Measurements from ENCODE around the gene TMPRSS9.

The TMPRSS9 gene

GRCh38 chr19:2351591-2351990 lies 8.5 kb upstream of the TMPRSS9 start:
- no peak overlapping the region for H3K27ac ChIP-seq (ENCODE audit: low read depth, low read length)
- no peak overlapping the region for H3K14ac ChIP-seq (ENCODE audit: low read length)
- no peak overlapping the region for H2BK120ac ChIP-seq (ENCODE audit: insufficient read depth, low read length, poor library complexity)
- H3K27me3 ChIP-seq (ENCODE audit: insufficient read depth, low read length): no peaks in the 10 kb centered on the region
- no peak overlapping the region for H2BK12ac ChIP-seq (ENCODE audit: low read length)
- H3K23ac ChIP-seq (ENCODE audit: low read length): no peak overlapping the region
- H3K18ac ChIP-seq (ENCODE audit: low read length): no peak overlapping the region
- no CpG with 5 or more reads among the region's 28 CpGs for WGBS (ENCODE audit: extremely low coverage, insufficient coverage, insufficient read length)
- no peak overlapping the region for H3K4me3 ChIP-seq (ENCODE audit: low read depth, low read length)
- H4K12ac ChIP-seq (ENCODE audit: low read depth, low read length): no peak overlapping the region
- DNase-seq: no peak
- no peak overlapping the region for H3K9ac ChIP-seq (ENCODE audit: low read length)
- H3K36me3 ChIP-seq (ENCODE audit: control insufficient read depth in 1 of 2, insufficient read depth in 2 of 2, low read length in 2 of 2): peaks cover 24 to 36% of the 10 kb centered on the region in 2 experiments
- no peak overlapping the region for H4K91ac ChIP-seq (ENCODE audit: low read depth, low read length)
- H3K79me2 ChIP-seq (ENCODE audit: control insufficient read depth, insufficient read depth, low read length, poor library complexity): no peaks in the 10 kb centered on the region
- H3K4me2 ChIP-seq (ENCODE audit: low read length): no peak overlapping the region
- no peak overlapping the region for H3K4ac ChIP-seq (ENCODE audit: low read depth, low read length)
- H3K4me1 ChIP-seq (ENCODE audit: control insufficient read depth in 1 of 2, insufficient read depth in 2 of 2, low read length in 2 of 2): no peaks in the 10 kb centered on the region
- no peaks in the 10 kb centered on the region for H3K9me3 ChIP-seq (ENCODE audit: insufficient read depth, low read depth, low read length)
- H4K8ac ChIP-seq (ENCODE audit: low read depth, low read length): no peak overlapping the region
- no peak overlapping the region for H2AFZ ChIP-seq (ENCODE audit: insufficient read depth, low read length, poor library complexity)
- no peak overlapping the region for H2BK5ac ChIP-seq (ENCODE audit: low read depth, low read length, poor library complexity)
- no peak overlapping the region for H2AK5ac ChIP-seq (ENCODE audit: low read length)
- no peaks in the 10 kb centered on the region for H3K79me1 ChIP-seq (ENCODE audit: low read length)

- H4K12ac ChIP-seq (ENCODE audit: low read depth, low read length): no peak overlapping the region
- no peak overlapping the region for H3K4me3 ChIP-seq (ENCODE audit: low read depth, low read length)
- H4K8ac ChIP-seq (ENCODE audit: low read depth, low read length): no peak overlapping the region
- peaks cover 22 to 36% of the 10 kb centered on the region in 2 experiments for H3K36me3 ChIP-seq (ENCODE audit: control insufficient read depth in 1 of 2, insufficient read depth in 2 of 2, low read length in 2 of 2)
- H3K9me3 ChIP-seq (ENCODE audit: insufficient read depth, low read depth, low read length): no peaks in the 10 kb centered on the region
- H4K91ac ChIP-seq (ENCODE audit: low read depth, low read length): no peak overlapping the region
- H2AFZ ChIP-seq (ENCODE audit: insufficient read depth, low read length, poor library complexity): no peak overlapping the region
- H3K27me3 ChIP-seq (ENCODE audit: insufficient read depth, low read length): no peaks in the 10 kb centered on the region
- H3K4me2 ChIP-seq (ENCODE audit: low read length): no peak overlapping the region
- no peak overlapping the region for H3K4ac ChIP-seq (ENCODE audit: low read depth, low read length)
- no peaks in the 10 kb centered on the region for H3K79me2 ChIP-seq (ENCODE audit: control insufficient read depth, insufficient read depth, low read length, poor library complexity)
- no peak overlapping the region for H3K27ac ChIP-seq (ENCODE audit: low read depth, low read length)
- no peaks in the 10 kb centered on the region for H3K4me1 ChIP-seq (ENCODE audit: control insufficient read depth in 1 of 2, insufficient read depth in 2 of 2, low read length in 2 of 2)
- WGBS (ENCODE audit: extremely low coverage, insufficient coverage, insufficient read length): no CpG with 5 or more reads among the region's 24 CpGs
- no peak overlapping the region for H2AK5ac ChIP-seq (ENCODE audit: low read length)
- no peak overlapping the region for H2BK120ac ChIP-seq (ENCODE audit: insufficient read depth, low read length, poor library complexity)
- H3K79me1 ChIP-seq (ENCODE audit: low read length): no peaks in the 10 kb centered on the region
- H2BK5ac ChIP-seq (ENCODE audit: low read depth, low read length, poor library complexity): no peak overlapping the region
- H2BK12ac ChIP-seq (ENCODE audit: low read length): no peak overlapping the region
- no peak for DNase-seq
- H3K18ac ChIP-seq (ENCODE audit: low read length): no peak overlapping the region
- H3K14ac ChIP-seq (ENCODE audit: low read length): no peak overlapping the region
- no peak overlapping the region for H3K23ac ChIP-seq (ENCODE audit: low read length)
- H3K9ac ChIP-seq (ENCODE audit: low read length): no peak overlapping the region
Observed at GRCh38 chr19:2352121-2352520, 7.9 kb upstream of the TMPRSS9 start.

DNA sequence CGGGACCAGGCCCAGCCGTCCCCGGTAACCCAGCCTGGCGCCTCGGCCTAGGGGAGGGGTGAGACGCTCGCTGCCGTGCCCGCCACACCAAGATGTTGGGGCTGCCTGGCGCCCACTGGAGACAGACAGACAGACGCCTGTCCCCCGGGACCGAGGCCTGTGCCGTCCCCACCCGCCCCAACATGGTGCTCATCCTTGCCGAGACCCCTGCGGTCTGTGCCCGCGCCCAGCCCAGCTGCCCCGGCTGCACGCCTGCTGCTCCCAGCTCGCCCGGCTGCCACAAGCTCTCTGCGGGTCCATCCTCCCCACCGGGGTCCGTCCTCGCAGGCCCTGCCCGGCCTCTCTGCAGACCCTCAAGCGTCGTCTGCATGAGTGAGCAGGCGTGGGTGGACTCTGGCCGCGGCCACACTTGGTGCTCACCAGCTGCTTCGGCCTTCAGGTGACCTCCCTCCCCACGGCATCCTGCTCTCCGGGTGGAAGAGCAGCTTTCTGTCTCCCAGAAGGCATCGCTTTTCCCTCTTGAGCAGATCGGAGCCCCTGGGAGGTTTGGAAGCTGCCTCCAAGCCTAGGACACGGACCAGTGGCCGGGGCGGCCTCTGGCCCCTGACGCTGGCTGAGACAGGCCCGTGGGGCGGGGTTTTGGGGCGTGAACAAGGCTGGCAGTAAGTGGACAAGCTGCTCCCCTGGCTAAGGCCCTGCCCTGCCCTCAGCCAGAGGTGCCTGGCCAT lies 6.7 kb upstream of the TMPRSS9 start:
- Histone ChIP-seq H3K4me1 (ENCODE audit: control insufficient read depth in 1 of 2, insufficient read depth in 2 of 2, low read length in 2 of 2) (no peaks in the 10 kb centered on the region), H3K9me3 (ENCODE audit: insufficient read depth, low read depth, low read length) (no peaks in the 10 kb centered on the region), H3K23ac (ENCODE audit: low read length) (no peak overlapping the region), H3K79me2 (ENCODE audit: control insufficient read depth, insufficient read depth, low read length, poor library complexity) (no peaks in the 10 kb centered on the region), H3K4ac (ENCODE audit: low read depth, low read length) (no peak overlapping the region), H4K8ac (ENCODE audit: low read depth, low read length) (no peak overlapping the region), H4K91ac (ENCODE audit: low read depth, low read length) (no peak overlapping the region), H2BK12ac (ENCODE audit: low read length) (no peak overlapping the region), H3K4me2 (ENCODE audit: low read length) (no peak overlapping the region), H2BK120ac (ENCODE audit: insufficient read depth, low read length, poor library complexity) (no peak overlapping the region), H3K27me3 (ENCODE audit: insufficient read depth, low read length) (no peaks in the 10 kb centered on the region), H2BK5ac (ENCODE audit: low read depth, low read length, poor library complexity) (no peak overlapping the region), H3K18ac (ENCODE audit: low read length) (no peak overlapping the region), H3K27ac (ENCODE audit: low read depth, low read length) (no peak overlapping the region), H3K79me1 (ENCODE audit: low read length) (no peaks in the 10 kb centered on the region), H3K36me3 (ENCODE audit: control insufficient read depth in 1 of 2, insufficient read depth in 2 of 2, low read length in 2 of 2) (peaks cover 22 to 35% of the 10 kb centered on the region in 2 experiments), H4K12ac (ENCODE audit: low read depth, low read length) (no peak overlapping the region), H3K14ac (ENCODE audit: low read length) (no peak overlapping the region), H3K4me3 (ENCODE audit: low read depth, low read length) (no peak overlapping the region), H2AFZ (ENCODE audit: insufficient read depth, low read length, poor library complexity) (no peak overlapping the region), H2AK5ac (ENCODE audit: low read length) (no peak overlapping the region), H3K9ac (ENCODE audit: low read length) (no peak overlapping the region)
- WGBS (ENCODE audit: extremely low coverage, insufficient coverage, insufficient read length): no CpG with 5 or more reads among the region's 45 CpGs
- DNase-seq: no peak

GRCh38 chr19:2353887-2354592 lies 6.0 kb upstream of the TMPRSS9 start:
- H3K79me2 ChIP-seq (ENCODE audit: control insufficient read depth, insufficient read depth, low read length, poor library complexity): no peaks in the 10 kb centered on the region
- H3K9ac ChIP-seq (ENCODE audit: low read length): no peak overlapping the region
- no peaks in the 10 kb centered on the region for H3K79me1 ChIP-seq (ENCODE audit: low read length)
- no peak overlapping the region for H3K4me3 ChIP-seq (ENCODE audit: low read depth, low read length)
- H4K91ac ChIP-seq (ENCODE audit: low read depth, low read length): no peak overlapping the region
- H2AFZ ChIP-seq (ENCODE audit: insufficient read depth, low read length, poor library complexity): no peak overlapping the region
- no peak overlapping the region for H2BK12ac ChIP-seq (ENCODE audit: low read length)
- H3K27me3 ChIP-seq (ENCODE audit: insufficient read depth, low read length): no peaks in the 10 kb centered on the region
- no peak overlapping the region for H3K4ac ChIP-seq (ENCODE audit: low read depth, low read length)
- no peak overlapping the region for H3K14ac ChIP-seq (ENCODE audit: low read length)
- no CpG with 5 or more reads among the region's 34 CpGs for WGBS (ENCODE audit: extremely low coverage, insufficient coverage, insufficient read length)
- H3K36me3 ChIP-seq (ENCODE audit: control insufficient read depth in 1 of 2, insufficient read depth in 2 of 2, low read length in 2 of 2): peaks cover 19 to 30% of the 10 kb centered on the region in 2 experiments
- H2AK5ac ChIP-seq (ENCODE audit: low read length): no peak overlapping the region
- H3K9me3 ChIP-seq (ENCODE audit: insufficient read depth, low read depth, low read length): no peaks in the 10 kb centered on the region
- no peak overlapping the region for H4K12ac ChIP-seq (ENCODE audit: low read depth, low read length)
- H3K23ac ChIP-seq (ENCODE audit: low read length): no peak overlapping the region
- no peak overlapping the region for H3K27ac ChIP-seq (ENCODE audit: low read depth, low read length)
- H2BK120ac ChIP-seq (ENCODE audit: insufficient read depth, low read length, poor library complexity): no peak overlapping the region
- H4K8ac ChIP-seq (ENCODE audit: low read depth, low read length): no peak overlapping the region
- H3K4me2 ChIP-seq (ENCODE audit: low read length): no peak overlapping the region
- no peak overlapping the region for H3K18ac ChIP-seq (ENCODE audit: low read length)
- H2BK5ac ChIP-seq (ENCODE audit: low read depth, low read length, poor library complexity): no peak overlapping the region
- no peak for DNase-seq
- no peaks in the 10 kb centered on the region for H3K4me1 ChIP-seq (ENCODE audit: control insufficient read depth in 1 of 2, insufficient read depth in 2 of 2, low read length in 2 of 2)
